HFFc6 (cell line): Measurements from ENCODE around the gene BCL10. TPM values are rescaled to one million over a fixed set of nuclear protein-coding genes. Genes with fewer than 3 reads are reported as not detected.
"Not testable (repeated sequence)": the region's sequence is repeated elsewhere in the genome, so short reads cannot be mapped to it uniquely, and the experiment has no call there.

ENCODE experiments used
- DNase-seq: peaks from one replicate; pipeline ENCODE4 v3.0.0-alpha.2; 2018
- H3K27ac Mint-ChIP-seq: 2 replicates; pipeline ENCODE4 v1.8.0; 2020; ENCODE audit warnings: mild to moderate bottlenecking, mixed read lengths
- H3K27me3 Mint-ChIP-seq: 2 replicates; pipeline ENCODE4 v1.8.0; 2021; ENCODE audit warnings: mild to moderate bottlenecking, moderate library complexity, mixed read lengths; ENCODE audit not compliant: insufficient read depth
- H3K36me3 Mint-ChIP-seq: 2 replicates; pipeline ENCODE4 v1.8.0; 2021; ENCODE audit warnings: low read depth, mixed read lengths
- H3K4me1 Mint-ChIP-seq: 2 replicates; pipeline ENCODE4 v1.8.0; 2020; ENCODE audit warnings: low read depth, mixed read lengths
- H3K4me3 Mint-ChIP-seq: 2 replicates; pipeline ENCODE4 v1.8.0; 2020; ENCODE audit warnings: mild to moderate bottlenecking, moderate library complexity, mixed read lengths
- H3K9me3 Mint-ChIP-seq: 2 replicates; pipeline ENCODE4 v1.8.0; 2020; ENCODE audit warnings: mild to moderate bottlenecking, mixed read lengths
- CTCF ChIP-seq: fragments of 200-600 bp; sonication (generic); IDR thresholded peaks from 2 replicates; pipeline ENCODE4 v1.5.0; 2021; ENCODE audit warnings: antibody characterized with exemption, mild to moderate bottlenecking
- total RNA-seq, 6 experiments: library from RNA; stranded (reverse); fragmentation: NEBNext Ultra II Directional; extraction: Animal tissue kit (Norgen Biotek cat#: 25700); gene quantifications; 2 replicates in 1 of 6; 3 replicates in 5 of 6; pipeline ENCODE4 v1.2.3, GENCODE V29; 2021

BCL10 gene
- total RNA-seq, 6 experiments from 2014 or later, result 33.4 to 45.6 (median 39.2) TPM

GRCh38 chr1:85258536-85259117 is 17.8 kb downstream of the BCL10 start:
- peaks cover 60% of the 10 kb centered on the region for H3K4me1 Mint-ChIP-seq
- H3K27me3 Mint-ChIP-seq, result no peaks in the 10 kb centered on the region; the same call in 1 of the 2 replicates
- no peaks in the 10 kb centered on the region for H3K9me3 Mint-ChIP-seq
- no peak for TF ChIP-seq CTCF
- DNase-seq, result no peak
- H3K36me3 Mint-ChIP-seq, result peaks cover 40% of the 10 kb centered on the region
- H3K4me3 Mint-ChIP-seq, result peak overlapping the region; percentile 98
- H3K27ac Mint-ChIP-seq, result peak overlapping the region; percentile 82

- H3K9me3 Mint-ChIP-seq, H3K27ac Mint-ChIP-seq, H3K27me3 Mint-ChIP-seq, DNase-seq, H3K4me3 Mint-ChIP-seq: not testable (repeated sequence)
- H3K4me1 Mint-ChIP-seq, result peaks cover 45% of the 10 kb centered on the region
- H3K36me3 Mint-ChIP-seq, result peaks cover 45% of the 10 kb centered on the region
These were observed 27.4 kb downstream of the BCL10 start for GRCh38 chr1:85249042-85249441.

- Mint-ChIP-seq H3K27ac (peak overlapping the region; percentile 79; the same call in 1 of the 2 replicates), H3K4me1 (peaks cover 46% of the 10 kb centered on the region), H3K36me3 (peaks cover 32% of the 10 kb centered on the region), H3K4me3 (peak overlapping the region; percentile 53; the same call in 1 of the 2 replicates), H3K9me3 (peaks cover 9% of the 10 kb centered on the region), H3K27me3 (no peaks in the 10 kb centered on the region)
- DNase-seq, result no peak
- no peak for TF ChIP-seq CTCF
These were observed 30.5 kb downstream of the BCL10 start for GRCh38 chr1:85245891-85246290.

GRCh38 chr1:85245456-85245855 is 31.0 kb downstream of the BCL10 start:
- peak overlapping the region; percentile 79 for H3K27ac Mint-ChIP-seq

GRCh38 chr1:85244271-85245061 is 32.0 kb downstream of the BCL10 start:
- no peaks in the 10 kb centered on the region for H3K27me3 Mint-ChIP-seq
- peak; percentile 62 for DNase-seq
- H3K27ac Mint-ChIP-seq, result peak overlapping the region; percentile 84
- H3K36me3 Mint-ChIP-seq, result peaks cover 18% of the 10 kb centered on the region
- peaks cover 3% of the 10 kb centered on the region for H3K9me3 Mint-ChIP-seq
- H3K4me3 Mint-ChIP-seq, result peak overlapping the region; percentile 53
- no peak for TF ChIP-seq CTCF
- H3K4me1 Mint-ChIP-seq, result peaks cover 53% of the 10 kb centered on the region

More at GRCh38 chr1:85245456-85245855, 31.0 kb downstream of the BCL10 start:
- Mint-ChIP-seq H3K36me3 (peaks cover 28% of the 10 kb centered on the region), H3K4me3 (peak overlapping the region; percentile 53), H3K4me1 (peaks cover 48% of the 10 kb centered on the region), H3K9me3 (peaks cover 9% of the 10 kb centered on the region), H3K27me3 (no peaks in the 10 kb centered on the region)
- DNase-seq, result no peak
- no peak for TF ChIP-seq CTCF

- Mint-ChIP-seq H3K27ac (peak overlapping the region; percentile 84; the same call in 1 of the 2 replicates), H3K9me3 (no peaks in the 10 kb centered on the region; the same call in 1 of the 2 replicates), H3K4me3 (no peak overlapping the region), H3K27me3 (no peaks in the 10 kb centered on the region), H3K36me3 (peaks cover 7% of the 10 kb centered on the region; the same call in 1 of the 2 replicates), H3K4me1 (peaks cover 53% of the 10 kb centered on the region)
- no peak for DNase-seq
- TF ChIP-seq CTCF, result no peak; the same call in 1 of the 2 replicates
These were observed 33.1 kb downstream of the BCL10 start for GRCh38 chr1:85243372-85243771.
